GM18868 (cell line): ENCODE data around the gene BPIFB3.
"Not testable (repeated sequence)": the region's sequence is repeated elsewhere in the genome, so short reads cannot be mapped to it uniquely, and the experiment has no call there.

Experiments used
- ATAC-seq: cut with Tn5 transposase; IDR thresholded peaks from one replicate; pipeline ENCODE4 v1.9.1; 2021; ENCODE audit warnings: mild to moderate bottlenecking, moderate library complexity; ENCODE audit not compliant: unreplicated experiment

BPIFB3 gene

GRCh38 chr20:33082546-33082945, 28.8 kb downstream of the BPIFB3 start:
- ATAC-seq, result no peak

GRCh38 chr20:33083544-33084340, 30.0 kb downstream of the BPIFB3 start:
- ATAC-seq, result no peak

- no peak for ATAC-seq
Measured at GRCh38 chr20:33084722-33085121, 31.0 kb downstream of the BPIFB3 start.

DNA sequence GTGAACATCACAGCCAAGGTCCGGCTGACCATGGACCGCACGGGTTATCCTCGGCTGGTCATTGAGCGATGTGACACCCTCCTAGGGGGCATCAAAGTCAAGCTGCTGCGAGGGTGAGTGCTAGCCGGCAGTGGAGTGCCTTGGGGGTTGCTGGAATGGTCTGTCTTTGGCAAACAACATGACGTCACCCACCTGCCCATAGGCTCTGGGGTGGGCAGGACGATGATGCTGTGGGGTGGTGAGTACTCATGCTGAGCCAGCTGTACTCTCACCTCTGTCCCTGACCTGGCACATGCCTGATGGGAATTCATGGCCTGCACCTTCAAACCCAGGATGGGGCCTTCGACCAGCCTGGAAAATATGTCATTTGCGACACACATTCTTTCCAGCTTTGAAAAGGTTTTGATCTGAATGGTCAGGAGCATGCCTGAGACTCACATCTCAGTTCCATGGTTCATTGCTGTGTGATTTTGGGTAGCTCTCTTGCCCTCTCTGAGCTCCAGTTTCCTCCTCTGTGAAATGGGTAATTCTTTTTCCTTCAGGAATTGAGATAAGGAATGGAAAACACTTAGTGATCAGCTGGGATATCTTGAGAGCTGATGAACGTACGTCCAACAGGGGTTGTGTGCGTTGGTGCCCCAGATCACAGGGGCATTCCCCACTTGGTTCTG, 32.5 kb downstream of the BPIFB3 start:
- no peak for ATAC-seq

GRCh38 chr20:33091147-33091546, 37.4 kb downstream of the BPIFB3 start:
- no peak for ATAC-seq

DNA sequence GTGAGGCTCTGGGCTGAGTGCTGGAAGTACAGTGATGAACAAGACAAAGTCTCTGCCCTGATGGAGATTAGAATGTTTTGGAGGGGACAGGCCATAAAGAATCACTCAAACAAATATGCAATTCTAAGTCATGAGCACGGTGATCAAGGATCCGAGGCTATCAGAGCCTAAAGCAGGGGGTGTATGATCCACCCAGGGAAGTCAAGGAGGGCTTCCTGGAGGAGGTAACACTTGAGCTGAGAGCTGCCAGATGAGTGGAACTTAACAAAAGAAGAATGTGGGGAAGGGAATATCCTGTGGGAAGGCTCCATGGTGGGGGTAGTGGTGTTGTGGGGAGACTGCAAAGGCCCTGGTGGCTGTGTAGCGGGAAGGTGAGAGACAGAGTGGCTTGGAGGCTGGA, 38.0 kb downstream of the BPIFB3 start:
- ATAC-seq, result no peak

- ATAC-seq, result no peak
Measured at GRCh38 chr20:33092361-33092760, 38.7 kb downstream of the BPIFB3 start.

DNA sequence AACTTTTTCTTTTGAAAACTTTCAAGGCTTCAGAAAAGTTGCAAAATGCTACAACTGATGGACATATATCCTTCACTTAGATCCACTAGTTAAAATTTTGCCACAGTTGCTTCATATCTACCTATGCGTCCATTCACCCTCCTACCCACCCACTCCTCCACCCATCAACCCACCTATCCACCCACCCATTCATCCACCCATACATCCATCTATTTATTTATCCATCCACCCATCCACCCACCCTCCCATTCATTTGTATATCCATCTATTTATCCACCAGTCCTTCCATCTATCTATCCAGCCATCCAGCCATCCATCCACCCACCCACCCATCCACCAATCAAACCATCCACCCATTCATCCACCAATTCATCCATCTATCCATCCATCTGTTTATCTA, 39.4 kb downstream of the BPIFB3 start:
- no peak for ATAC-seq

GRCh38 chr20:33093582-33093981, 39.9 kb downstream of the BPIFB3 start:
- no peak for ATAC-seq

GRCh38 chr20:33095249-33095648, 41.5 kb downstream of the BPIFB3 start:
- ATAC-seq, result no peak

GRCh38 chr20:33095902-33096584, 42.3 kb downstream of the BPIFB3 start:
- ATAC-seq, result not testable (repeated sequence)

DNA sequence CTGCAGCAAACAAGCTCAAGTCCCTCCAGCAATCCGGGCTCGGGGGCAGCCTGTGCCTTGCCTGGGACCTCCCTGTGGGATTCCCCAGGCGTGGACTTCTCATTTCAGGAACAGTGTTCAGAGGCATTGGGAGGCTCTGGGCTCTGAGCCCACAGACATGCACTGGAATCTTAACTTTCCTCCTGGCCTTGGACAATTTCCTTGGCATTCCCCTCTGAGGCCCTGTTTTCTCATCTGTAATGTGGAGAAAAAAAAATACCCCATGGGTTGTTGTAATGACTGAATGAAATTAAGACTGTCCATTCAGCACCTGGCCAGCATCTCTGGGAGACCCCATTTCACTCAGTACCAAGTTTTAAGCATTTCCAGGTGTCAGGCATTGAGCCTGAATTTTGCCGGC, 43.3 kb downstream of the BPIFB3 start:
- ATAC-seq, result no peak

- ATAC-seq, result no peak
Measured at GRCh38 chr20:33099843-33100538, 46.3 kb downstream of the BPIFB3 start.

GRCh38 chr20:33103556-33103955, 49.9 kb downstream of the BPIFB3 start:
- ATAC-seq, result no peak

DNA sequence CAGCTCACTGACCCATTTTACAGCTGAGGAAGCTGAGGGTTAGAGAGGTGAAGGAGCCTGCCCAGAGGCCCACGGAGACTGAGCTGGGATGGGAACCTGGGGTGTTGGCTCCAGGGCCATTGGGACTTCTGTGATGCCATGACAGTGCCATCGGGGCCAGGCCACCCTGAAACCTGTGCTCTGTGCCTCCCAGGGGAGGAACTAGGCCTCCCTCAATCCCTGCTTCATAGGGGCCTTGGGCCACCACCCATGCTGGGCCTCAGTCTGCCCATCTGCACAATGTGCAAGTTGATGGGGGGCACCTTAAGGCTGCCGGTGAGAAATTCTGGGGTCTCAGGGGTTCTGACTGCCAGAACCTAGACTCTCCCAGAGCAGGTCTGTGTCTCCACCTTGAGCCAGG, 50.6 kb downstream of the BPIFB3 start:
- ATAC-seq, result no peak

DNA sequence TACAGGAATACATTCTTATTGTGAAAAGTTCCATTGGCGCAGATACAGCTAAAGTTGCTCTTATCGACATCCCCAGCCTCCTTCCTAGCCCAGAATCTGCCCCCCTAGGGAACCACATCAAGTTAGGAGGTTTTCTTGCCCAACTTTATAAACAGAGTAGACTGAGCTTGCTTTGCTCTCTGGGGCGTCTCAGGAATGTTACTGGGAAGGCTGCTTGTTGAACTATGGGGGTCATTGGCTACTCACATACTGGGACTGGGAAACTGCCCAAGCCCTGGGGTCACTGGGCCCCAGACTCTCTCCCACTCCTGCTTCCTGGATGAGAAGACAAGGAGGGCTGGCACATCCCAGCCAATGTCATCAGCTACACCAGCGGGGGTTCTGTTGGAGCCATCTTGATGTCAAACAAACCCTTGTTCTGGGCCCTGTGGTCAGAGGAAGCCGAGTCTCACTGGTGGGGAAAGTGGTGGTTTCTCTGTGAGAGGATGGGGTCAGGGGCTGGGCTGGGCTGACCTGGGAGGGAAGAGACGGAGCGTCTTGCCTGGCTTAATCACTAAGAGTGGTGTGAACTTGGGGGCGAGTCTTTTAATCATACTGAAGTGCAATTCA, 51.7 kb downstream of the BPIFB3 start:
- ATAC-seq, result no peak

GRCh38 chr20:33106058-33106620, 52.4 kb downstream of the BPIFB3 start:
- ATAC-seq, result not testable (repeated sequence)

DNA sequence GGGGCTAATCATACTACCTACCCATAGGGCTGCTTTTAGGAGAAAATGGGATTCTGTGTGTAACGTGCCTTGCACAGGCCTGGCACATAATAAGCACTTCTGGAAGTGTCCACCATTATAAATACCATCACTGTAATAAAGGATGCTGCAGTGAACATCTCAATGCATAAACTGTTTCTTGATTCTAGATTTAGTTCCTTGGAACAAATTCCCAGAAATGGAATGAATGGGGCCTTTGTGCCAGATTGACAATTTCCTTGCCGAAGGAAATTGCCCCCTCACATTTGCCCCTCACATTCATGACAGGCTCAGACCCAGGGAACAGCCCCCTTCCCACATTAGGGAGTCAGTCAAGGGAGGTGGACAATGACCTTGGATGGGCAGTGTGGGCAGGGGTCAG, 55.0 kb downstream of the BPIFB3 start:
- ATAC-seq, result no peak

- ATAC-seq, result no peak
Measured at GRCh38 chr20:33110147-33110825, 56.6 kb downstream of the BPIFB3 start.

- no peak for ATAC-seq
Measured at GRCh38 chr20:33111306-33111705, 57.6 kb downstream of the BPIFB3 start.
